Right renal pelvis (tissue), 4 donors: Measurements from ENCODE around the gene TCP11X2. TPM values are rescaled to one million over a fixed set of nuclear protein-coding genes. Genes with fewer than 3 reads are reported as not detected.
"Not testable (repeated sequence)": the region's sequence is repeated elsewhere in the genome, so short reads cannot be mapped to it uniquely, and the experiment has no call there.

ENCODE experiments used
- DNase-seq, 4 donors: peaks; one replicate each; pipeline ENCODE4 v3.0.0-alpha.2; 2013; ENCODE audit warnings: low read depth in 4 of 4, low spot score in 3 of 4, missing footprints in 1 of 4
- polyA plus RNA-seq, 4 donors: library from polyadenylated mRNA; unstranded; fragments of 120-200 nt; gene quantifications; one replicate each; pipeline ENCODE4 v1.2.1, GENCODE V29; 2013; ENCODE audit not compliant: insufficient read length in 4 of 4

The TCP11X2 gene
- 1 to 10 TPM in 2 of 4 donors, under 1 TPM in 2; 0.58 to 1.2 (median 0.89) TPM for polyA plus RNA-seq

DNA sequence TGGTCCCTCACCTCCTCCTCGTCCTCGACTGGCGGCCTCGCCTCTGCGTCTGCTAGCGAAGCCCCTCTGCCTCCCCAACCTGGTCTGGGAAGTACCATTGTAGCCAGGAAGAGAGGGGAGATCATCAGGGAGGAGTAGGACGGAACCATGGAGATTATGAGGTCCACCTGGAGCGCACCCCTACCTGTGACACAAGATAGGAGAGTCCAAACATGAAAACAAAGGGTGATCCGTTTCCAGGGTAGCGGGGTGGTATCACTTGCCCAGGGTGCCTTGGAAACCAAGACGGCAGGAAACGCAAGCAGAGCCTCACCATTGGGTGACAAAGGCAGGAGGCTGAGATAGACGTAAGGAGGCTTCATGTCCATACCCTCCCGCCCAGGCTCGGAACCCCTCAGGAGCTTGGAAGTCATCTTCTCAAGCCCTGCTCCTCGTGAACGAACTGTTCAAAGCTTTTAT is at the start of gene TCP11X2:
TSS of gene TCP11X2 (minus strand) at position 51 of the 459 bp plus-strand sequence.
- not testable (repeated sequence) for DNase-seq

DNA sequence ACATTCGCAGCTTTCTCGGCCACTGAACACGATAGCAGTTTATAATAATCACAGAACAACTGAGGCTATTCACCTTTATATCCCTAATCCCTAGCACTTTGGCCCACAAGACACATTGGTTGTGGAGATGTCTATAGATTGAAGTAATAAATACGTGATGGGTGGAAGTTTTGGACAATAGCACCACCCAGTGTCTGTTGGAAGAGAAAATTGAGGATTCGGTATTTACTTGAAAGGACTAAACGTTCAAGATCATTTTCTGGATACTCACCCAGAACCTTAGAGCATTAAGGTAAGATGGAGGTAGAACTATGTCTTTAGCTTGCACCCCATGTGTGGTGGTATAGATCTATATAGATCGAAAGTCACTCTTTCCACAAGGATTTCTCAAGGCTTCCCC is 45.7 kb upstream of the TCP11X2 start:
- DNase-seq = peak in 2 of 4 donors; percentile 1

DNA sequence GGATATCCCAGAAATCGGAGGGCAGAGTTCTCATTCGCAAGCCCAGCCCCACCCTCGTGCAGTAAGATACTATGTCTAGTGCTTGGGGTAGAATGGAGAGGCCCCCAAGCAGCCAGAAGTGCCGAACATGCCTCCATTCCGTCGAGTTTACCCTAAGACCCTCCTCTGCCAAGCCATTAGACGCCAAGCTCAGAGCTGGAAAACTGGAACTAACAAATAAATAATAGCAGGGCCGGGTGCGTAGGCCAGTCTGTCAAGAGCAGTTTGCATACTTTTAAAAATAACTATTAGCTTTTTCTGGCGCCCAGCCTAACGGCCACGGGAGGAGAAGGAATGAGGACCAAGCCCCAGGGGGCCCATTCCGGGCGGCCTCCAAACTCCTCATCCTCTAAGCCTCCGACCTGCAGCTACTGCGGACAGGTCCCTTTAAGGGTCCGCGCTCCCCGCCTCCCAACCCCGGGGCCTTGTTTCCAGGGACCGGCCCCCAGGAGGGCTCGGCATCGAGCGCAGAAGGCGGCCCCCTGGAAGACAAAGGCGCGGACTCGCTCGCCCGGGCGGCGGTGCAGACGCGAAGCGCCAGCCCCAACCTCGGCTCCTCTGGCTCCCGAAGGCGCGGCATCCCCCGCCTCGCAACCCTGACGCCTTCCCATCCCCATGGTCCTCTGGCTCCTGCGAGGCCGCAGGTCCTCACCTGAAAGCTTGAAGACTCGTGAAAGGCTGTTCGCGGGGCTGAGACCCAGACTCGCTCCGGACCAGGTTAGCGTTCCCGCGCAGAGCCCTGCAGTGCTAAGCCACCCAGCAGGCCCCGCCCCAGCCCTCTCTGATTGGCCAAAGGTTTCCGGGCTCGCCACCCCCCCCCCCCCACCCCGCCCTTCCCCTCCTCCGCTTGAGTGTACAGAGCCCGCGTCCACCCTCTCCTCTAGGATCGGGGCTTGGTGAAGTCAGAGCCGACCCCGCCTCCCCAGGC is 44.6 kb upstream of the TCP11X2 start, which contains the start of gene TMSB15A:
TSS of gene TMSB15A (minus strand) at position 765 of the 967 bp plus-strand sequence.
- DNase-seq = peak; percentile 43 to 60 (median 52)

DNA sequence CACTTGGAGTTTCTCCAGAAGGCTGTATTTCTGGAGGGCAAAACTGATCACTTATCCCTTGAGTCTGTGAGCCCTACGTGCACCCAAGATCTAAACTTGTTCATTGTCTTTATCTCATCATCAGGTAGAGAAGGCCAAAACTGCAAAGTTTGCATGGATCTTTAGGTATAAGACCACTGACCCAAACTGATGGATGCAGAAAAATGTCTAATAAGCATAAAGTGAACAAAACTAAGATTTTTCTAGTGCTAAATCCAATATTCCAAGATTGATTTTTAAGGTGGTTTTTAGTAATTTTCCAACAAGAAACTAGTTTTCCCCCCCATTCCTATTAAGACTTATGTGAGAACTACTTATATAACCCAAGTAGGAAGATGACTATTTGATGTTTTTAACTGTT is 42.9 kb upstream of the TCP11X2 start:
- DNase-seq = no peak

DNA sequence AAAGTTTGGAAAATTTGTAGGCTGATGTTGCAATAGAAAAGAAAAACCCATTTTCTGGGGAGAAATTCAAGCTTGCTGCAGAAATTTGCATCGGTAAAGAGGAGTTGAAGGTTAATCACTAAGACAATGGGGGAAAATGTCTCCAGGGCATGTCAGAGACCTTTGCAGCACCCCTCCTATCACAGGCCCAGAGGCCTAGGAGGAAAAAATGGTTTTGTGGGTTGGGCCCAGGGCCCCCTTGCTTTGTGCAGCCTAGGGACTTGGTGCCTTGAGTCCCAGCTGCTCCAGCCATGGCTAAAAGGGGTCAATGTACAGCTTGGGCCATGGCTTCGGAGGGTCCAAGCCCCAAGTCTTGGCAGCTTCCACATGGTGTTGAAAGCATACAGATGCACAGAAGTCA is 27.1 kb upstream of the TCP11X2 start:
- DNase-seq = no peak

DNA sequence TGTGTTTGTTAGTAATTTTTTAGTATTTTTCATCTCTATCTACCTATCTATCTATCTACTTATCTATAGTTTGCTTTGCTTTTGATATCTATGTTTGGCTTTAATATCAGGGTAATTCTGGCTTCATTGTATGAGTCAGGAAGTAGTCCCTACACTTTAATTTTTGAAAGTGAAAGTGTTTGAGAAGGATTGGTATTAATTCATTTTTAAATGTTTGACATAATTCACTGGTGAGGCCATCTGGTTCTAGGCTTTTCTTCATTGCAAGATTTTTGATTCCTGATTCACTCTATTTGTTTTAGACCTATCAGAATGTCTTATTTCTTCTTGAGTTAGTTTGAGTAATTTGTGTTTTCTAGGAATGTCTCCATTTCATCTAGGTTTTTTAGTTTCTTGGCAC is 20.2 kb upstream of the TCP11X2 start:
- DNase-seq = no peak

DNA sequence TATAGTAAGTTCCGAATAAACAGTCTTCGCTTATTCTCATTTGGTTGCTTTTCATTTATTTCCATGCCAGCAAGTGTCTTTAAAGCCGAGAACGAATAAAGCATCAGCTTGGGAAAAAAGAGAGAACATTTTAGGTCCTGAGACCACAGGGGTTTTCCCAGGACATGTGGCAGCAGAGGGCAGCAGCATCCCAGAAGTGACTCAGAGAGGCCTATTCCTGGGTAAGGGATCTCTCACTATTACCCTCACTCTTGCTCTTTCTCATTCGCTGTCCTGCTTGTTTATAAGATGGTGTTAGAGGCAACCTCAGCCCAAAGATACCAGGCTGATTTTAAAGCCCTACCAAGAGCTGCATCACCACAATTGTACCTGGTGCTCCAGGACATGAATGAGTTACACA is 7.2 kb upstream of the TCP11X2 start:
- not testable (repeated sequence) for DNase-seq

- not testable (repeated sequence) for DNase-seq
These were observed 1.4 kb downstream of the TCP11X2 start for GRCh38 chrX:102470215-102470614.

- not testable (repeated sequence) for DNase-seq
These were observed 13.0 kb downstream of the TCP11X2 start for GRCh38 chrX:102458615-102459014.

- not testable (repeated sequence) for DNase-seq
These were observed 31.7 kb downstream of the TCP11X2 start, which contains the start of gene NXF2B for GRCh38 chrX:102439908-102440307. TSS of gene NXF2B (minus strand) at chrX:102440008. CDS start at chrX:102380036, 59,972 bp downstream.

DNA sequence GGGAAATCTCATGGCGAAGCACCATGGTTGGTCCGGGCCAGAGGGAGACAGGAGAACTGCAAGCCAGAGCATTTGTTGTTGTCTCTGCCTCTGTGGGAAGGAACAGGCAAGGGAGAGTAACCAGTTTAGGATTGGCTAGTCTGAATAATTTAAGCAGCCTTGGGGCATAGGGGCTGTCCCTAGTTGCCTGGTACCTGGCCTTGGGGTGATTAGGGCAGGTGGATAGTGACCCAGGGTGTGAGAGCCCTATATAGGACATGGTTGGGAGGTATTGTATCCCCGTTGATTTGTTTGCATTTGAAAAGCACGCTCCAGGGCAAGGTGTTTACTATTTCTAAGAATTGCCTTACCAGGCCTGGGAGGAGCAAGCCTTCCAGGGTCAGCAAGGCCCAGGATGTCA is 57.1 kb downstream of the TCP11X2 start:
- DNase-seq = not testable (repeated sequence)

Other genes with a start within 250 kb of the TCP11X2 start
- under 1 TPM in 3 of 4 donors, not detected in 1; 0.21 to 0.61 (median 0.30) TPM for gene NXF2, start 224.6 kb downstream of the TCP11X2 start, polyA plus RNA-seq
- gene NXF2B, start 31.8 kb downstream of the TCP11X2 start, polyA plus RNA-seq = 1 to 10 TPM in 2 of 4 donors, under 1 TPM in 2; 0.30 to 1.9 (median 0.92) TPM
- gene TMSB15A, start 44.9 kb upstream of the TCP11X2 start, polyA plus RNA-seq = 10 to 100 TPM; 62.7 to 74.0 (median 69.3) TPM
- gene ARMCX5, start 127.7 kb upstream of the TCP11X2 start, polyA plus RNA-seq = 10 to 100 TPM; 14.0 to 17.2 (median 16.3) TPM
- gene GPRASP1, start 179.7 kb upstream of the TCP11X2 start, polyA plus RNA-seq = 10 to 100 TPM; 10.2 to 14.4 (median 12.1) TPM
- 10 to 100 TPM; 40.2 to 44.7 (median 40.7) TPM for gene GPRASP2, start 240.6 kb upstream of the TCP11X2 start, polyA plus RNA-seq
- gene GPRASP3, start 248.9 kb upstream of the TCP11X2 start, polyA plus RNA-seq = 10 to 100 TPM; 16.7 to 22.5 (median 20.0) TPM